Measurements from ENCODE around the gene ODAPH. TPM values are rescaled to one million over a fixed set of nuclear protein-coding genes. Genes with fewer than 3 reads are reported as not detected.
"Not testable (repeated sequence)": the region's sequence is repeated elsewhere in the genome, so short reads cannot be mapped to it uniquely, and the experiment has no call there.

Gene ODAPH, protein sequence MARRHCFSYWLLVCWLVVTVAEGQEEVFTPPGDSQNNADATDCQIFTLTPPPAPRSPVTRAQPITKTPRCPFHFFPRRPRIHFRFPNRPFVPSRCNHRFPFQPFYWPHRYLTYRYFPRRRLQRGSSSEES
- total RNA-seq (2014; rRNA removed) = not detected in 2 replicates
- polyA plus RNA-seq (2012) = not detected

DNA sequence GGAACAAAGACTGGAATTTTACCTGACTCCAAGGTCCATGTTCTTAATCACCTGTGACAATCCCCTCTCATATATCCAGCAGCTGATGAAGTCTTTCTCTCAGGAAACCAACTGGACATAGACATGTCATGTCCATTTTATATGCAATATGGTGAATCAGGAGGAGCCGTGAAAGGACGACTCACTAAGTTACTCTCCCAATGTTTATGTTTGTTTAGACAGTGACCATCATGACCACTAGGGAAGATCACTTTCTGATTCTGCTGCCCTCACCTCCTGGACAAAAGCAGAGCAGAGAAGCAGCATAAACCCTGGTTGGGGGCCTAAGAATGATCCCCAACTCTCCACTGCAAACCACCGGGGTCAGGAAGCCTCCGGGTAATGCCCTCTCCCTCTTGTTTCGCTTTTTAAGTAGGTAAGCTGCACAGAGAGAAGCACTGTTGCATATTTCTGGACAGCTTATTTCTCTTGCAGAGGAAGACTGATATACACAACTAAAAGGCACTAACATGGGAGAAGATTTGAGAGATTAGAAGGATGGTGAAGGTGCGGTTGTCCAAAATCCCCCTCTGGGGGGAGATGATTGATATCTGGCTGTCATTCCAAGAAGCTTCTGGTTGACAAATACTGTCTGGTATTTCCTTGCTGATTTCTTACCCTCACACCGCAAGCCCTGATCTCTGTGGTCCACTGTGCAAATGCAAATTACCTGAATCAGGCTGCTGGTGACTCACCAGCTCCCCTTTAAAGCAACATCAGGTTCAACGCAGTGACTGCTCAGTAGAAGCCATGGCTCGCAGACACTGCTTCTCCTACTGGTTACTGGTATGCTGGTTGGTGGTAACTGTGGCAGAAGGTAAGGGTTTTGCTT, at the start of gene ODAPH:
Gene ODAPH (plus strand): TSS at position 773 of the 871 bp plus-strand sequence. CDS start 17 bp downstream, at position 790.
- peak; percentile 53 for DNase-seq (ENCODE audit: low read depth)

DNA sequence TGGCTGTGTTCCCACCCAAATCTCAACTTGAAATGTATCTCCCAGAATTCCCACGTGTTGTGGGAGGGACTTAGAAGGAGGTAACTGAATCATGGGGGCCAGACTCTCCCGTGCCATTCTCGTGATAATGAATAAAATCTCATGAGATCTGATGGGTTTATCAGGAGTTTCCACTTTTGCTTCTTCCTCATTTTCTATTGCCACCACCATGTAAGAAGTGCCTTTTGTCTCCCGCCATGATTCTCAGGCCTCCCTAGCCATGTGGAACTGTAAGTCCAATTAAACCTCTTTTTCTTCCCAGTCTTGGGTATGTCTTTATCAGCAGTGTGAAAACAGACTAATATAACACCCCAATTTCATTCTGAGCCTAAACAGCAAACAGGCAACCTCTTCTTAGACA, 46.3 kb upstream of the ODAPH start:
- not testable (repeated sequence) for DNase-seq (ENCODE audit: low read depth)

DNA sequence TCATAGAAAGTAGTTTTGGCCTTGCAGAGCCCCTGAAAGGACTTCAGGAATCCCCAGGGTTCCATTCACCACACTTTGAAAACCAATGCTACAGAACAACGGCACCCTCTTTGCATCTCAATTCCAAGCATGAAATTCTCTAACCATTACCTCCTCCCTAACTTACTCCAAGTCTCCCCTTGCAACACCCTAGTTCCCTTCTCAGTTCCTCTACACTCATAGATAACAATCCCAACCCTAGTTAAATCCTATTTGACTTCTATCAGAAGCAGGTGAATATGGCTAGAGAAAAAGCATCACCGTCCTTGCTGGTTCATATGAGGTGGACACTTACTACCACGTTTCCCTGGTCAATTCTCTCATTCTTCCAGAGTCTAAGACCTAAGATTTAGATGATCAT, 44.0 kb upstream of the ODAPH start:
- DNase-seq (ENCODE audit: low read depth) = no peak

DNA sequence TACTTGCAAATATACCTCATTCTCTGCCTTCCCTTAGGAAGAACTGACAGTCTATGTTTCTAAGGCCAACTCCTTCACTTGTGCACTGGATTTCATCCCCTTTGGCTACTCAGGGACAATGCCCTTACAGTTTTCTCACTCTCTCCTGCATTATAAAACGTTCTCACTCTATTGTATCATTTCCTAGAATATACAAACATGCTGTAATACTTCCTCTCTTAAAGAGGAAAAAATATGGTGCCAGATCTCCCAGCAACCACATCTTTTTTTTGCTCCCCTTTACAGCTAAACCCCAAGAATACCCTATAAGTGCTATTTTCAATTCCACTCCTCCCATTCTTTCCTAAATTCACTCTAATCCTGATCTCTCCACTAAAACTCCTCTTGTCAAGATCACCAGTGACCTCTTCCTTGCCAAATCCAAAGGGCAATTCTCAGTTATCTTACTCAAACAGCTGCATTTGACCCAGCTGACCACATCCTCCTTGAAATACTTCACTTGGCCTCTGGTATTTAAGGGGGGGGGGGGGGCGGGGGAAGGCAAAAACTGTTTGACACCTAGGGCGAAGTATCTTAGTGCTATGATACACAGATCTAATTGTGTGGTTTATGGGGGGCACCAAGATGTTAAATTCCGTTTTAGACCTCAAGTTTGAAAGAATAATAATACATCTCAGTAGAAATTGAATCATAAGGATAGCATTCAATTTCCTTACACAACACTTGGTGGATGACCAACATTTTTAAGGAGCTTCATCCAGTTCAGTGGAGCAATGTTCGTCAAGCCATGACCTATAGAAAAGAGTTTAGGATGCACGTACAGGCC, 43.3 kb upstream of the ODAPH start:
- DNase-seq (ENCODE audit: low read depth) = peak; percentile 91

DNA sequence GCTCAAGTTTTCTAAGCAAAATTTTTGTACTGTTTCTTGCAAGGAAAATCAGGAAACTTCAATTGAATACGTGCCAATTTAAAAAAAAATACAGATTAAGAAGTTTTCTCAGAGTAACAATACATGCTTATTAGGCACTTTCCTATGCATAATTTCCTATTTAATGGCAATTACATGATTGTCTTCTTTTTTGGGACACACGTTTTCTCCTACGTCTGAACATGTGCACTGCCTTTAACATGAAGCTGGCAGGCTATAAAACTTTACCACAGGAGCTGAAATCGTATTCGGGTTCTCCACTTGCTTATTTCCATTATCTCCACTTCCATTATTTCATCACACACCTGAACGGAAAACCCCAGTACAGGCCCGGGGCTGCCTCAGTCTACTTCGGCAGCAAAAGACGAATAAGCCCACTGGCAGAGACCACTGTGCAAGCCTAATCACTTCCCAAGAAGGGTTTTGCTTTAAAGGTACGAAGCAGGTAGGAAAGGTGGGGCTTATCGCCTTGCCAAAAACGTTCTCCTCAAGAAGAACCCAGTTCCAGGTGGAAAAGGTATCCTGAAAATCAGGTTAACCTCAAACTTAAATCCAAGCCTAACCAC, 42.2 kb upstream of the ODAPH start:
- no peak for DNase-seq (ENCODE audit: low read depth)

DNA sequence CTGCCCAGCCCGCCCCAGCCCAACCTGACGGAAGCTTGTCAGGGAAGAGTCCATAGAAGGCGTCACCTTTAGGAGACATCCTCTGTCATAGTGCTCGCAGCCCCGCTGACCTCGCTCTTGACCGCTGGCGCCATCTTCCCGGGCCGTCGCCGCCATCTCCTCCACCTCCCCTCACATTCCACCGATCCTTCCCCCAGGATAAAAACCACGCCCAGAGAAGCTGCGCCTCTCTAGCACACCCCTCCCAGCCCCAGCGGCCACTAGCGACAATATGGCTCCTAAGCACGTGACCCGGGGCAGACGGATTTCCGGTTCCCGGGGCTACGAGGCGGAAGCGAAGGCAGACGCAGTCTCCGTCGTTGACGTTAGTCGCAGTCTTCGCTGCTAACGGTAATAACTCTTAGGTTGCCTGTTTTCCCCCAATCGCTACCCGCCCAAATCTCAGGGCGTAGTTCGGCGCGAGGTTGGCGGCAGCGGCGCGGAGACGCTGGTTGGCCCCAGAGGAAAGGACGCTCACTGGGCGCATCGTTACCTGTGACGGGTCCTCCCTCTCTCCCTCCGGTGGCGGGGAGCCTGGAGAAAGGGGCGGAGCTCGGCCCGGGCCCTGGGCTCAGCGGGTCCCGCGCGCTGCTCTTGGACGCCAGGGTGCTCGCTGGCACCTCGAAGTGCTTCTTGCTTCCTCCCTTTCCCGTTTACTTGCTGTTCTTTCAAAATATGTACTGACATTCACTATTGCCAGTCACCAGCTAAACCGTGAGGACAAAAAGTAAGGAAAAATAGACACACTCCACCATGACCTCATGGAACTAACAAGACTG, 41.5 kb upstream of the ODAPH start, which contains the start of the genes RCHY1 and THAP6:
Gene RCHY1 (minus strand): TSS at position 273 of the 818 bp plus-strand sequence. CDS start 117 bp downstream, at position 156.
Gene THAP6 (plus strand): TSS at position 343 of the 818 bp plus-strand sequence. CDS start 980 bp downstream, outside the sequence.
- peak; percentile 97 for DNase-seq (ENCODE audit: low read depth)

DNA sequence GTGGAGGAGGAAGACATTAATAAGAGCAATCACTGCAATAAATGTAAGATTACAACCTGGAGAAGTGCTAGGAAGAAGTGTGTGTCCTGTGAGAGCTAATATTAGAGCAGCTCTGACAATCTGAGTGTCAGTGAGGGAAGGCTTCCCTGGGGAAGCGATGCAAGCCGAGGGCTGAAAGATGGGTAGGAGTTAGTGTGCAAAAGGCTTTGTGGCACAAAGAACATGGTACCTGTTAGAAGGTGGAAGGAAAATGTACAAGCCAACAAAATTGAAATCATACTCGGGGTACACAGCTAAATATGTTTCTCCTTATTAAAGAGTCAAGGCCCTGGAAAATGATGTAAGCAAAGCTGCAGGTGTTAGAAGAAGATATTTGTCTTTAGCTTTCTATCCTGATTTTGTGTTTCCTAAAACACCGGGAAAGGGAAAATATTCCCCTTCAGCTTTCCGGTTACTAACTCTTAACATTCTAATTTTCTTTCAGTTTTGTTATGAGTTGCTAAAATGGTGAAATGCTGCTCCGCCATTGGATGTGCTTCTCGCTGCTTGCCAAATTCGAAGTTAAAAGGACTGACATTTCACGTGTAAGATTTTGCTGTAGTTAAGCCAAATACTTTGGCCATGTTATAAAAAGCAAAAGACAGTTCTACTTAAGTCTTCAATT, 40.8 kb upstream of the ODAPH start:
- no peak for DNase-seq (ENCODE audit: low read depth)

DNA sequence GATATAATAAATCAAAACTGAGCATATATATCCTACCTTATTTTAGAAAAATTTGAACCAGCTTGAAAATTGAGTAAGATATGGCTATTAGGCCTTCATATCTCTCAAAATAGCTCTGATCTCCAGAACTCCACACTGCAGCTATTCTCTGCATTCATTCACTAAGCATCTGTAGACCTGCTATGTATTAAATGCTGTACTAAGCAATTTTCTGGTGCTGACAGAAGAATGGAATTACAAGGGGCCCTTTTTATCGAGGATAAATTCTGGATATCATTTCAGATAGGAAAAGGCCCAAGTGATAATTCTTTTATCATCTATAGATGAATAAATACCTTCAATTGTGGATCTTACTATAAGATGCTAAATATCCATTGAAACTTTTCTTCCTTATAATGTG, 39.7 kb upstream of the ODAPH start:
- DNase-seq (ENCODE audit: low read depth) = no peak

DNA sequence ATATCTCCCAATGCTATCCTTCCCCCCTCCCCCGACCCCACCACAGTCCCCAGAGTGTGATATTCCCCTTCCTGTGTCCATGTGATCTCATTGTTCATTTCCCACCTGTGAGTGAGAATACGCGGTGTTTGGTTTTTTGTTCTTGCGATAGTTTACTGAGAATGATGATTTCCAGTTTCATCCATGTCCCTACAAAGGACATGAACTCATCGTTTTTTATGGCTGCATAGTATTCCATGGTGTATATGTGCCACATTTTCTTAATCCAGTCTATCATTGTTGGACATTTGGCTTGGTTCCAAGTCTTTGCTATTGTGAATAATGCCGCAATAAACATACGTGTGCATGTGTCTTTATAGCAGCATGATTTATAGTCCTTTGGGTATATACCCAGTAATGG, 36.4 kb upstream of the ODAPH start:
- DNase-seq (ENCODE audit: low read depth) = not testable (repeated sequence)

DNA sequence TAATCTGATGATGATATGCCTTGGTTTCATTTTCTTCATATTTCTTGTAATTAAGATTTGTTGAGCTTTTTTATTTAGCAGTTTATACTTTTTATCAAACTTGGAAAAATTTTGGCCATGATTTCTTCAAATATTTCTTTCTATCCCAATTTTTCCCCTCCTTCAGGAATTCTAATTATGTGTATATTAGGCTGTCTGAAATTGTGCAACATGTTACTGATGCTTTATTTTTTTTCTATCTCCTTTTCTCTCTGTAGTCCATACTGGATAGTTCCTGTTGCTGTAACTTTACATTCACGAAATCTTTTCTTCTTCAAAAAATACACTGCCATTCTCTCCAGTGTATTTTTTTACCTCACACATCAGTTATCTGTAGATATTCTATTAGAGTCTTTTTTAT, 30.8 kb upstream of the ODAPH start:
- no peak for DNase-seq (ENCODE audit: low read depth)

DNA sequence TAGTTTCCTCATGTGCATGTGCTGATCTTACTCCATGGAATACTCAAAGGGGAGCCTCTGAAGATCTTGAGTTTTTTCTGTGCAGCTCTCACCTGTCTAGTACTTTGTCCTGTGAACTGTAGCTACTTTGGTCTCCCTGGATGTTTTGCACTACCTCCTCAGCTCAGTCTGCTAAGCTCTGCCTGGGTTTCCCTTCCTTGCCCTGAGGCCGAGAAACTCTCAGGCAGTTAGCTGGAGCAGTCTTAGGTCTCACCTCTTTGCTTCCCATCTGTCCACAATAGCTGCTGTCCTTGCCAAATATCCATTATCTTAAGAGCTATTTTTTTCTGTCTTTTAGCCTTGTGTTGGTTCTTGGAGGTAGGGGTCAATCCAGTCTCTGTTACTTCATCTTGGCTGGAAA, 30.0 kb upstream of the ODAPH start:
- no peak for DNase-seq (ENCODE audit: low read depth)

DNA sequence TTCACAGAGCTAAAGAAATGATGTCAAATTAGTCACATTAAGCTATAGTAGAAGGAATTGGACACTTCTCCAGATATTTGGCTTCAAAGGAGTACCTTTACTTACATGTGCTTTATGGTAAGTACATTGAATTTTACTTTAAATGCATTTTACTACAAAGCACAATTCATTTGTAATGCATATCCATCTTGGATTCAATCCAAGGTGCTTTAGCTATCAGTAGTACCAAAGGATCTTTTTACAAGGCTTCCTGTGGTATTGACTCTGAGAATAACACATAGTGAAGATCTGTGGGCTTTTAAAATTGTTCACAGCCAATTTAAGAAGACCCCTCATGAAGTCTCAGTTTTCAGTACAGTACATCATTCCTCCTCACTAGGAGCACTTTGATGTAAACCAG, 28.4 kb upstream of the ODAPH start:
- DNase-seq (ENCODE audit: low read depth) = no peak

DNA sequence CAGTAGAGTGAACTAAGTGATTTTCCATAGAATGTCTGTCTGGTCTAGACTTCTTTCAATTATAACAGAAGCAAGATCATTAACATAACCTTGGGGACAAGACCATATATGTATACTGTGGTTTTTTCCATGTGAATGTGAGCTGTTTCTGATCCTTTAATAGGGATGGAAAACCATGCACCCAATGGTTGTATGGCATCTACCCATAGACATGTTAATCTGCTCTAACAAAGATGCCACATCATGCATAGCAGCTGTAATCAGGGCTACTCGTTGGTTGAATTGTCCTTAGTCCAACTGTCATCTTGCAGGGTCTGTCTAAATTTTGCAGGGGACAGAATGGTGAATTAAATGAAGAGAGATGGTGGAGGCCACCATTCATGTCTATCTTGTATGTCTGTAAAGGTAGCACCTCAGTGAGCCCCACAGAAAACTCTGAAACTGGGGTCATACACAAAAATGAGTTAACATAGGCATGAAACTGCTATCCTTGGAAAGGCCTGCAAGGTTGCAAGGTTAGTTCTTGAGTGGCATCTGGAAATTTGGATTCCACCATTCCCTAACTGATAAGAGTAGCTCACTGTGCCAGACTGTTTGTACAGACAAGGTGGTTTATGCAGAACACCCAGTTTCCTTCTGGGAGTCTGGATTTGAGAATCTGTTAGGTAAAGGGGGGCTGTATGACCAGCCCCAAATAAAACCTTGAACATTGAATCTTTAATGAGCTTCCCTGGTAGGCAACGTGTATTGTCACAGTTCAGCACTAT, 25.1 kb upstream of the ODAPH start:
- DNase-seq (ENCODE audit: low read depth) = no peak

DNA sequence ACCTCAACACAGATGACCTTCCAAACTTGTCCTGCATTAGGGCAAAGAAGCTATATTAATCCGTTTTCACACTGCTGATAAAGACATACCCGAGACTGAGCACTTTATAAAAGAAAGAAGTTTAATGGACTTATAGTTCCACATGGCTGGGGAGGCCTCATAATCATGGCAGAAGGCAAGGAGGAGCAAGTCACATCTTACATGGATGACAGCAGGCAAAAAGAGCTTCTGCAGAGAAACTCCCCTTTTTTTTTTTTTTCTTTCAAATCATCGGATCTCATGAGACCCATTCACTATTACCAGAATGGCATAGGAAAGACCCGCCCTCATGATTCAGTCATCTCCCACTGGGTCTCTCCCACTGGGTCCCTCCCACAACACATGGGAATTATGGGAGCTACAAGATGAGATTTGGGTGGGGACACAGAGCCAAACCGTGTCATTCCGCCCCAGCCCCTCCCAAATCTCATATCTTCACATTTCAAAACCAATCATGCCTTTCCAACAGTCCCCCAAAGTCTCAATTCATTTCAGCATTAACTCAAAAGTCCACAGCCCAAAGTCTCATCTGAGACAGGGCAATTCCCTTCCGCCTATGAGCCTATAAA, 24.2 kb upstream of the ODAPH start:
- DNase-seq (ENCODE audit: low read depth) = not testable (repeated sequence)

DNA sequence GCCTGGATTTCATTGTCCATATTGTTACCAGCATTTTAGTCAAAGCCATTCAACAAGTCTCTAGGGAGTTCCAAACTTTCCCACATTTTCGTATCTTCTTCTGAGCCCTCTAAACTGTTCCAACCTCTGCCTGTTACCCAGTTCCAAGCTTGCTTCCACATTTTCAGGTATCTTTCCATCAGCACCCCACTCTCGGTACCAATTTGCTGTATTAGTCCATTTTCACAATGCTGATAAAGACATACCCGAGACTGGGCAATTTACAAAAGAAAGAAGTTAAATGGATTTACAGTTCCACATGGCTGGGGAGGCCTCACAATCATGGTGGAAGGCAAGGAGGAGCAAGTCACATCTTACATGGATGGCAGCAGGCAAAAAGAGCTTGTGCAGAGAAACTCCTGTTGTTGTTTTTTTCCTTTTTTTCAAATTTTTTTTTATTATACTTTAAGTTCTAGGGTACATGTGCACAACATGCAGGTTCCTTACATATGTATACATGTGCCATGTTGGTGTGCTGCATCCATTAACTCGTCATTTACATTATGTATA, 22.5 kb upstream of the ODAPH start:
- not testable (repeated sequence) for DNase-seq (ENCODE audit: low read depth)

DNA sequence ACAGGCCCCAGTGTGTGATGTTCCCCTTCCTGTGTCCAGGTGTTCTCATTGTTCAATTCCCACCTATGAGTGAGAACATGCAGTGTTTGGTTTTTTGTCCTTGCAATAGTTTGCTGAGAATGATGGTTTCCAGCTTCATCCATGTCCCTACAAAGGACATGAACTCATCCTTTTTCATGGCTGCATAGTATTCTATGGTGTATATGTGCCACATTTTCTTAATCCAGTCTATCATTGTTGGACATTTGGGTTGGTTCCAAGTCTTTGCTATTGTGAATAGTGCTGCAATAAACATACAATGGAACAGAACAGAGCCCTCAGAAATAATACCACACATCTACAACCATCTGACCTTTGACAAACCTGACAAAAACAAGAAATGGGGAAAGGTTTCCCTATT, 21.9 kb upstream of the ODAPH start:
- DNase-seq (ENCODE audit: low read depth) = not testable (repeated sequence)

DNA sequence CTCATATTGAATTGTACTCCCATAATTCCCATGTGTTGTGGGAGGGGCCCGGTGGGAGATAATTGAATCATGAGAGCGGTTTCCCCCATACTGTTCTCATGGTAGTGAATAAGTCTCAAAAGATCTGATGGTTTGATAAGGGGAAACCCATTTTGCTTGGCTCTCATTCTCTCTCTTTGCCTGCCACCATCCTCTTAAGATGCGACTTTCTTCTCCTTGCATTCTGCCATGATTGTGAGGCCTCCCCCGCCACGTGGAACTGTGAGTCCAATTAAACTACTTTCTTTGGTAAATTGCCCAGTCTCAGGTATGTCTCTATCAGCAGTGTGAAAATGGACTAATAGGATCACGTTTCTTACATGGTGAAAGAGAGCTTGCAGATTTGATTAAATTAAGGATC, 18.6 kb upstream of the ODAPH start:
- DNase-seq (ENCODE audit: low read depth) = not testable (repeated sequence)

DNA sequence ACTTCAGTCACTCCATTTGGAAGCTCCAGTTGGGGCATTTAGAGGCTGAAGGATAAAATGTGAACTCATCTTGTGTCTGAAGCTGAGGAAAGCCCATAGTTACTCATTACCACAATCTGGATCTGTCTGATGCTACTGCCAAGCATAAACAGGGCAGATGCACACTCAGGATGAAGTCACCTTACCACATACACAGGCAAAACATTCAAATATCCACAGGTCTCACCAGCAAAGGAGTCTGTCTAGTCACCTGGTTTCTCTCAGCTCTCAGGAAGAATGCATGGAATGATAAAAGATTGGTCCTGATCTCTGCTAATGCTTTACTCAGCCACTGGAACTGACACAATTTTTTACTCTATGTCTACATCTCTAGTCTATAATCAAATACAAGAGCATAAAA, 13.0 kb upstream of the ODAPH start:
- DNase-seq (ENCODE audit: low read depth) = peak; percentile 85

DNA sequence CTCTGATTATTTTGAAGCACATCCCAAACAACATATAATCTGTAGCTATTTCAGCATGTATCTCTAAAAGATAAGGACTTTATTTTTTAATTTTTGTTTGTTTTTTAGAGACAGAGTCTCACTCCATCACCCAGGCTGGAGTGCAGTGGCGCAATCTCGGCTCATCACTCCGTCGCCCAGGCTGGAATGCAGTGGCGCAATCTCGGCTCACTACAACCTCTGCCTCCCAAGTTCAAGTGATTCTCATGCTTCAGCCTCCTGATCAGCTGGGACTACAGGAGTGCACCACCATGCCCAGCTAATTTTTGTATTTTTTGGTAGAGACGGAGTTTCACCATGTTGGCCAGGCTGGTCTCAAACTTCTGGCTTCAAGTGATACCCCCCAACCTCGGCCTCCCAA, 11.6 kb upstream of the ODAPH start:
- DNase-seq (ENCODE audit: low read depth) = not testable (repeated sequence)
